T-cell (primary cell): ENCODE measurements around the gene CALML6. TPM values are rescaled to one million over a fixed set of nuclear protein-coding genes. Genes with fewer than 3 reads are reported as not detected.

Experiments
- ATAC-seq, 4 experiments: fragments of 200-7000 bp in 3 of 4; fragments of 150-1000 bp in 1 of 4; cut with Tn5 transposase; replicated peaks in 1 of 4; 1 replicate in 3 of 4; 2 replicates in 1 of 4; pipeline ENCODE4 v1.10.0; 2021; ENCODE audit warnings: moderate library complexity in 3 of 4, mild to moderate bottlenecking in 2 of 4, moderate number of reproducible peaks in 1 of 4
- CTCF ChIA-PET, 2 donors: fragments of 300-600 bp; sonication (Branson Sonifier 250); formaldehyde crosslinking; loops; one replicate each; lab custom pipeline; 2022; ENCODE audit warnings: antibody characterized with exemption in 2 of 2; lab: Charles Lee
- POLR2A ChIA-PET, 2 donors: fragments of 300-600 bp; sonication (Branson Sonifier 250); formaldehyde crosslinking; loops; one replicate each; lab custom pipeline; 2022; ENCODE audit warnings: antibody characterized with exemption in 2 of 2; lab: Charles Lee
- DNase-seq, 35 experiments: peaks; one replicate each; pipeline versions ENCODE4 v3.0.0 to v3.0.0-alpha.2; 2013 to 2023
- H3K27ac ChIP-seq: one replicate; pipeline ENCODE4 v1.5.1; 2013; ENCODE audit warnings: low read length
- H3K27me3 ChIP-seq, 2 experiments: replicated peaks in 1 of 2; 1 replicate in 1 of 2; 2 replicates in 1 of 2; pipeline versions ENCODE4 v1.6.1 to v1.7.0; 2013; ENCODE audit warnings: low read length in 1 of 2, mixed read lengths in 1 of 2; ENCODE audit not compliant: control insufficient read depth in 2 of 2, insufficient read depth in 2 of 2; ENCODE audit errors: extremely low read depth in 1 of 2
- H3K36me3 ChIP-seq, 2 donors: 1 replicate in 1 of 2; 2 replicates in 1 of 2; pipeline versions ENCODE4 v1.6.1 to v1.7.0; 2013; ENCODE audit warnings: low read length in 1 of 2; ENCODE audit not compliant: control insufficient read depth in 2 of 2, insufficient read depth in 1 of 2; ENCODE audit errors: extremely low read depth in 1 of 2
- H3K4me1 ChIP-seq, 2 experiments: 1 replicate in 1 of 2; 2 replicates in 1 of 2; pipeline versions ENCODE4 v1.6.1 to v1.7.0; 2013; ENCODE audit warnings: low read length in 2 of 2, mixed read lengths in 1 of 2; ENCODE audit not compliant: insufficient read depth in 2 of 2, control insufficient read depth in 1 of 2; ENCODE audit errors: extremely low read depth in 1 of 2
- H3K4me3 ChIP-seq, 2 donors: 1 replicate in 1 of 2; 2 replicates in 1 of 2; pipeline versions ENCODE4 v1.5.1 to v1.7.0; 2013; ENCODE audit warnings: mild to moderate bottlenecking in 2 of 2, low read length in 1 of 2, moderate library complexity in 1 of 2; ENCODE audit not compliant: control insufficient read depth in 1 of 2; ENCODE audit errors: extremely low read depth in 1 of 2
- H3K9me3 ChIP-seq: 2 replicates; pipeline ENCODE4 v1.7.0; 2013
- H3K27ac Mint-ChIP-seq, 2 donors: one replicate each; pipeline ENCODE4 v1.8.0; 2020 to 2021; ENCODE audit warnings: mild to moderate bottlenecking in 2 of 2, mixed read lengths in 2 of 2
- H3K27me3 Mint-ChIP-seq, 2 donors: one replicate each; pipeline ENCODE4 v1.8.0; 2021 to 2022; ENCODE audit warnings: mixed read lengths in 2 of 2
- H3K36me3 Mint-ChIP-seq: one replicate; pipeline ENCODE4 v1.8.0; 2021; ENCODE audit warnings: mixed read lengths
- H3K4me1 Mint-ChIP-seq, 3 donors: one replicate each; pipeline ENCODE4 v1.8.0; 2020 to 2022; ENCODE audit warnings: mixed read lengths in 3 of 3, mild to moderate bottlenecking in 1 of 3
- H3K4me3 Mint-ChIP-seq, 3 donors: one replicate each; pipeline ENCODE4 v1.8.0; 2020 to 2022; ENCODE audit warnings: mild to moderate bottlenecking in 3 of 3, mixed read lengths in 3 of 3, moderate library complexity in 3 of 3
- H3K9me3 Mint-ChIP-seq, 3 donors: one replicate each; pipeline ENCODE4 v1.8.0; 2020 to 2022; ENCODE audit warnings: mixed read lengths in 3 of 3
- WGBS: methylation state at CpG from one replicate; pipeline ENCODE4 v1.1.5; 2013; ENCODE audit warnings: missing lambda C conversion rate; ENCODE audit not compliant: insufficient coverage; 5-methylcytosine and 5-hydroxymethylcytosine counted together
- total RNA-seq, 35 experiments: library from RNA in 6 of 35; stranded (reverse) in 6 of 35; fragments of 120-200 nt in 1 of 35; gene quantifications; one replicate each; pipeline versions ENCODE4 v1.2.1 to v1.2.4 and lab custom pipeline; 2013 to 2026

CALML6 gene
- total RNA-seq, 5 donors from 2014 or later (not counting 1 experiment from before 2014, with no cell fraction given) = 0.82 to 1.3 (median 1.1) TPM

- Histone ChIP-seq H3K4me3 (no peak overlapping the region), H3K27me3 (peaks cover 0 to under 1% of the 10 kb centered on the region in 2 experiments), H3K4me1 (peaks cover 0 to 28% of the 10 kb centered on the region in 2 experiments), H3K36me3 (no peaks in the 10 kb centered on the region), H3K27ac (no peak overlapping the region), H3K9me3 (no peaks in the 10 kb centered on the region)
- DNase-seq (no peak), ATAC-seq (no peak)
- peaks cover 13 to 18% (median 17%) of the 10 kb centered on the region in 3 donors for H3K4me1 Mint-ChIP-seq
- ChIA-PET POLR2A (no interaction called here), CTCF (no interaction called here)
- H3K27ac Mint-ChIP-seq = no peak overlapping the region
- peak overlapping the region in 1 of 3 donors; percentile 58 for H3K4me3 Mint-ChIP-seq
- H3K9me3 Mint-ChIP-seq = no peaks in the 10 kb centered on the region
- 85% methylated on average over 7 of the region's 8 CpGs for WGBS
- H3K36me3 Mint-ChIP-seq = no peaks in the 10 kb centered on the region
- no peaks in the 10 kb centered on the region for H3K27me3 Mint-ChIP-seq
These were observed 7.8 kb upstream of the CALML6 start for GRCh38 chr1:1907098-1907736.

GRCh38 chr1:1908506-1908791, 6.6 kb upstream of the CALML6 start:
- Histone ChIP-seq H3K9me3 (no peaks in the 10 kb centered on the region), H3K27me3 (peaks cover 0 to 10% of the 10 kb centered on the region in 2 experiments), H3K27ac (peak overlapping the region; percentile 44), H3K36me3 (no peaks in the 10 kb centered on the region), H3K4me3 (peak overlapping the region; percentile 46 to 62), H3K4me1 (peaks cover 0 to 28% of the 10 kb centered on the region in 2 experiments)
- no peak for ATAC-seq
- H3K9me3 Mint-ChIP-seq = no peaks in the 10 kb centered on the region
- H3K36me3 Mint-ChIP-seq = no peaks in the 10 kb centered on the region
- ChIA-PET POLR2A (interaction anchor here in 1 of 2 donors (0.6 kb wide), 1 partner anchor 9 kb away, joined by 7 read pairs; no protein-coding TSS in a partner anchor), CTCF (interaction anchor here in 1 of 2 donors (0.5 to 1.1 kb wide), 5 partner anchors 10 to 124 kb away, joined by 3 to 7 read pairs (median 3); no protein-coding TSS in a partner anchor)
- H3K4me3 Mint-ChIP-seq = peak overlapping the region; percentile 68 to 81 (median 70)
- WGBS = 12% methylated on average over 21 of the region's 21 CpGs
- no peaks in the 10 kb centered on the region for H3K27me3 Mint-ChIP-seq
- H3K27ac Mint-ChIP-seq = peak overlapping the region in 1 of 2 donors; percentile 22
- DNase-seq = peak in 1 of 35 experiments; percentile 17
- H3K4me1 Mint-ChIP-seq = peaks cover 13 to 18% (median 17%) of the 10 kb centered on the region in 3 donors

- H3K4me1 ChIP-seq = peaks cover 0 to 28% of the 10 kb centered on the region in 2 experiments
- H3K36me3 ChIP-seq = no peaks in the 10 kb centered on the region
- H3K4me3 ChIP-seq = peak overlapping the region; percentile 47 to 54
- H3K27me3 ChIP-seq = peaks cover 0 to 26% of the 10 kb centered on the region in 2 experiments
- no peak for ATAC-seq
- CTCF ChIA-PET = interaction anchor here in 1 of 2 donors (1.3 kb wide), 1 partner anchor 130 kb away, joined by 3 read pairs; no protein-coding TSS in a partner anchor
- Mint-ChIP-seq H3K9me3 (no peaks in the 10 kb centered on the region), H3K27me3 (peaks cover 0 to 4% of the 10 kb centered on the region in 2 donors), H3K36me3 (no peaks in the 10 kb centered on the region), H3K4me3 (peak overlapping the region; percentile 81), H3K4me1 (peaks cover 13 to 18% (median 17%) of the 10 kb centered on the region in 3 donors), H3K27ac (peak overlapping the region; percentile 72 to 77)
- POLR2A ChIA-PET = interaction anchor here in 1 of 2 donors (0.7 kb wide), 1 partner anchor 646 kb away, joined by 4 read pairs; the partner anchor contains the start of gene TNFRSF14
- DNase-seq = no peak
- 100% methylated on average over 1 of the region's 6 CpGs for WGBS
- H3K27ac ChIP-seq = no peak overlapping the region
- no peaks in the 10 kb centered on the region for H3K9me3 ChIP-seq
These were observed 5.0 kb upstream of the CALML6 start for GRCh38 chr1:1910033-1910465.

GRCh38 chr1:1910651-1911331, 4.3 kb upstream of the CALML6 start:
- Mint-ChIP-seq H3K9me3 (no peaks in the 10 kb centered on the region), H3K4me1 (peaks cover 13 to 18% (median 17%) of the 10 kb centered on the region in 3 donors), H3K27ac (peak overlapping the region in 1 of 2 donors; percentile 72), H3K27me3 (peaks cover 0 to 4% of the 10 kb centered on the region in 2 donors), H3K4me3 (peak overlapping the region; percentile 81), H3K36me3 (no peaks in the 10 kb centered on the region)
- Histone ChIP-seq H3K36me3 (no peaks in the 10 kb centered on the region), H3K4me1 (peaks cover 0 to 28% of the 10 kb centered on the region in 2 experiments), H3K4me3 (no peak overlapping the region), H3K9me3 (no peaks in the 10 kb centered on the region), H3K27me3 (peaks cover 0 to 29% of the 10 kb centered on the region in 2 experiments), H3K27ac (no peak overlapping the region)
- DNase-seq = no peak
- ChIA-PET CTCF (no interaction called here), POLR2A (no interaction called here)
- 88% methylated on average over 19 of the region's 22 CpGs for WGBS
- no peak for ATAC-seq

- H3K4me3 Mint-ChIP-seq = peak overlapping the region in 1 of 3 donors; percentile 50
- no peaks in the 10 kb centered on the region for H3K36me3 Mint-ChIP-seq
- CTCF ChIA-PET = no interaction called here
- H3K27me3 Mint-ChIP-seq = peaks cover 0 to 4% of the 10 kb centered on the region in 2 donors
- DNase-seq = no peak
- H3K9me3 Mint-ChIP-seq = no peaks in the 10 kb centered on the region
- H3K4me3 ChIP-seq = no peak overlapping the region
- H3K27ac ChIP-seq = no peak overlapping the region
- H3K4me1 ChIP-seq = peaks cover 0 to 21% of the 10 kb centered on the region in 2 experiments
- peaks cover 0 to 33% of the 10 kb centered on the region in 2 experiments for H3K27me3 ChIP-seq
- no peaks in the 10 kb centered on the region for H3K36me3 ChIP-seq
- peak overlapping the region in 1 of 2 donors; percentile 58 for H3K27ac Mint-ChIP-seq
- POLR2A ChIA-PET = no interaction called here
- no peaks in the 10 kb centered on the region for H3K9me3 ChIP-seq
- 87% methylated on average over 9 of the region's 13 CpGs for WGBS
- H3K4me1 Mint-ChIP-seq = peaks cover 8 to 13% (median 10%) of the 10 kb centered on the region in 3 donors
- ATAC-seq = no peak
These were observed 3.6 kb upstream of the CALML6 start for GRCh38 chr1:1911350-1912041.
